Measurements from ENCODE around the gene DNAH17. TPM values are rescaled to one million over a fixed set of nuclear protein-coding genes. Genes with fewer than 3 reads are reported as not detected.

The DNAH17 gene
- total and polyA plus RNA-seq, 2 of the 8 experiments (the other 6 are each of a cell fraction or from before 2014, with no cell fraction given) = 0.14 to 0.67 TPM

DNA sequence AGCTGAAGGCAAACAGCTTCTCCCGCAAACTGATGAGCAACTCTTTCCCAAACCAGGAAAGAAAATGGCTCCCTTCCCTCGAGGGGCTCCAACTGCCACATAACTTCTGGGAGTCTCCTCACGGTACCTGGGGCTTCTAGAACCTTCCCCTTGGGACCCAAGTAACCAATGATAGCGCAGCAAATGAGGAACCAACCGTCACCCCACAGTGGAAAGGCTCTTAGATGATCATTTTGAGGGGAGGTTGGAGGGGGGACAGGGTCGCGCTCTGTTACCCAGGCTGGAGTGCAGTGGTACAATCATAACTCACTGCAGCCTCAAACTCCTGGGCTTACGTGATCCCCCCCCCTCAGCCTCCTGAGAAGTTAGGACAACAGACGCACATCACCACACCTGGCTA, at the start of gene DNAH17 (continued):
- TF ChIP-seq, protein P1, sequence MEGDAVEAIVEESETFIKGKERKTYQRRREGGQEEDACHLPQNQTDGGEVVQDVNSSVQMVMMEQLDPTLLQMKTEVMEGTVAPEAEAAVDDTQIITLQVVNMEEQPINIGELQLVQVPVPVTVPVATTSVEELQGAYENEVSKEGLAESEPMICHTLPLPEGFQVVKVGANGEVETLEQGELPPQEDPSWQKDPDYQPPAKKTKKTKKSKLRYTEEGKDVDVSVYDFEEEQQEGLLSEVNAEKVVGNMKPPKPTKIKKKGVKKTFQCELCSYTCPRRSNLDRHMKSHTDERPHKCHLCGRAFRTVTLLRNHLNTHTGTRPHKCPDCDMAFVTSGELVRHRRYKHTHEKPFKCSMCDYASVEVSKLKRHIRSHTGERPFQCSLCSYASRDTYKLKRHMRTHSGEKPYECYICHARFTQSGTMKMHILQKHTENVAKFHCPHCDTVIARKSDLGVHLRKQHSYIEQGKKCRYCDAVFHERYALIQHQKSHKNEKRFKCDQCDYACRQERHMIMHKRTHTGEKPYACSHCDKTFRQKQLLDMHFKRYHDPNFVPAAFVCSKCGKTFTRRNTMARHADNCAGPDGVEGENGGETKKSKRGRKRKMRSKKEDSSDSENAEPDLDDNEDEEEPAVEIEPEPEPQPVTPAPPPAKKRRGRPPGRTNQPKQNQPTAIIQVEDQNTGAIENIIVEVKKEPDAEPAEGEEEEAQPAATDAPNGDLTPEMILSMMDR (IDR thresholded peaks at IDR 0.05; ENCODE audit: control extremely low read depth in 1 of 3, insufficient read depth in 1 of 3, low read depth in 1 of 3, low read length in 3 of 3) = no peak
